Neural cell (in vitro differentiated cells): Measurements from ENCODE around the gene SURF1. TPM values are rescaled to one million over a fixed set of nuclear protein-coding genes. Genes with fewer than 3 reads are reported as not detected.
"Not testable (repeated sequence)": the region's sequence is repeated elsewhere in the genome, so short reads cannot be mapped to it uniquely, and the experiment has no call there.

ENCODE experiments used
- H2AFZ ChIP-seq: fragments of 200-600, 300-800 bp; sonication (generic), shearing (Covaris generic); 2 replicates; pipeline ENCODE4 v1.6.0; 2014; ENCODE audit warnings: low read depth, mild to moderate bottlenecking, antibody characterized with exemption, low read length, moderate library complexity
- H3F3A ChIP-seq: fragments of 200-600 bp; shearing (Covaris generic); 2 replicates; pipeline ENCODE4 v1.6.1; 2016; ENCODE audit warnings: mild to moderate bottlenecking, moderate library complexity, mixed read lengths, antibody characterized with exemption, low read length; ENCODE audit not compliant: insufficient read depth, poor library complexity, severe bottlenecking
- H3K27ac ChIP-seq: fragments of 200-600, 300-800 bp; sonication (generic), shearing (Covaris generic); 2 replicates; pipeline ENCODE4 v1.5.1; 2014; ENCODE audit warnings: mild to moderate bottlenecking, low read length, moderate library complexity
- H3K27me3 ChIP-seq: fragments of 300-800, 200-600 bp; sonication (generic), shearing (Covaris generic); 2 replicates; pipeline ENCODE4 v1.6.0; 2014; ENCODE audit warnings: mild to moderate bottlenecking, low read depth, low read length, moderate library complexity; ENCODE audit not compliant: insufficient read depth
- H3K36me3 ChIP-seq: fragments of 300-800, 200-600 bp; sonication (generic), shearing (Covaris generic); 2 replicates; pipeline ENCODE4 v1.5.1; 2014; ENCODE audit warnings: mild to moderate bottlenecking, antibody characterized with exemption, low read length, moderate library complexity; ENCODE audit not compliant: insufficient read depth
- H3K4me2 ChIP-seq: fragments of 300-800, 200-600 bp; sonication (generic), shearing (Covaris generic); 2 replicates; pipeline ENCODE4 v1.6.0; 2014; ENCODE audit warnings: mild to moderate bottlenecking, low read length
- H3K4me3 ChIP-seq: fragments of 300-800, 200-600 bp; sonication (generic), shearing (Covaris generic); 2 replicates; pipeline ENCODE4 v1.5.1; 2014; ENCODE audit warnings: mild to moderate bottlenecking, low read length, moderate library complexity
- H3K79me2 ChIP-seq: fragments of 200-600 bp; shearing (Covaris generic); replicated peaks from 2 replicates; pipeline ENCODE4 v1.6.0; 2014; ENCODE audit warnings: mild to moderate bottlenecking, low read length, moderate library complexity; ENCODE audit not compliant: insufficient read depth
- H3K9ac ChIP-seq: fragments of 300-800, 200-600 bp; sonication (generic), shearing (Covaris generic); 2 replicates; pipeline ENCODE4 v1.6.1; 2016; ENCODE audit warnings: mild to moderate bottlenecking, low read length, mixed read lengths
- H3K9me2 ChIP-seq: fragments of 200-600 bp; shearing (Covaris generic); 2 replicates; pipeline ENCODE4 v1.6.1; 2016; ENCODE audit warnings: mild to moderate bottlenecking, low read length, mixed read lengths; ENCODE audit not compliant: insufficient read depth
- H3K9me3 ChIP-seq: fragments of 200-600, 300-800 bp; sonication (generic), shearing (Covaris generic); 2 replicates; pipeline ENCODE4 v1.6.1; 2016; ENCODE audit warnings: mild to moderate bottlenecking, mixed run types, low read length, moderate library complexity, mixed read lengths
- H4K20me1 ChIP-seq: fragments of 200-600 bp; shearing (Covaris generic); 2 replicates; pipeline ENCODE4 v1.6.1; 2016; ENCODE audit warnings: mild to moderate bottlenecking, mixed run types; ENCODE audit not compliant: insufficient read depth
- EP300 ChIP-seq: fragments of 450-650 bp; conservative IDR thresholded peaks from 2 replicates; pipeline ENCODE4 v1.6.1; 2014; ENCODE audit warnings: antibody characterized with exemption, mild to moderate bottlenecking, moderate library complexity; ENCODE audit not compliant: poor library complexity, severe bottlenecking
- EZH2 ChIP-seq: fragments of 200-600, 300-800 bp; shearing (Covaris generic), sonication (generic); IDR thresholded peaks from 2 replicates; pipeline ENCODE4 v1.6.1; 2014; ENCODE audit warnings: antibody characterized with exemption, low read length, borderline replicate concordance, mild to moderate bottlenecking; ENCODE audit not compliant: insufficient read depth, poor library complexity, severe bottlenecking
- MXI1 ChIP-seq: fragments of 450-650 bp; conservative IDR thresholded peaks from 2 replicates; pipeline ENCODE4 v1.6.1; 2014; ENCODE audit warnings: antibody characterized with exemption, mild to moderate bottlenecking; ENCODE audit not compliant: poor library complexity, severe bottlenecking
- POLR2AphosphoS5 ChIP-seq: IDR thresholded peaks from 2 replicates; pipeline ENCODE4 v1.6.1; 2012
- RAD21 ChIP-seq: fragments of 450-650 bp; conservative IDR thresholded peaks from 2 replicates; pipeline ENCODE4 v1.6.1; 2014; ENCODE audit warnings: antibody characterized with exemption, mild to moderate bottlenecking, moderate library complexity
- REST ChIP-seq: IDR thresholded peaks from 2 replicates; pipeline ENCODE4 v1.6.1; 2012; ENCODE audit warnings: borderline replicate concordance
- SMC3 ChIP-seq: fragments of 450-650 bp; conservative IDR thresholded peaks from 2 replicates; pipeline ENCODE4 v1.6.1; 2014; ENCODE audit warnings: antibody characterized with exemption, mild to moderate bottlenecking, moderate library complexity; ENCODE audit not compliant: poor library complexity
- TAF1 ChIP-seq: IDR thresholded peaks from 2 replicates; pipeline ENCODE4 v1.6.1; 2012; ENCODE audit warnings: low read depth
- polyA plus RNA-seq: library from polyadenylated mRNA; depleted of rRNA; stranded (reverse); fragments of >200 nt; gene quantifications from 2 replicates; pipeline ENCODE4 v1.2.3, GENCODE V29; 2014
- TF ChIP-seq, protein P1 (sequence below): fragments of 450-650 bp; IDR thresholded peaks from 2 replicates; pipeline ENCODE4 v1.5.1; 2014; ENCODE audit warnings: antibody characterized with exemption, mild to moderate bottlenecking, moderate library complexity; ENCODE audit not compliant: poor library complexity, severe bottlenecking

The SURF1 gene
- polyA plus RNA-seq, 1 donor from 2014 or later, result 32.3 TPM

- Histone ChIP-seq H3K9ac (peak within 1 kb of the TSS; percentile 71), H3K9me3 (no peaks in the 10 kb centered on the region), H3K4me3 (peak within 1 kb of the TSS; percentile 90), H3K4me2 (peak within 1 kb of the TSS; percentile 85), H2AFZ (peak within 1 kb of the TSS; percentile 66), H4K20me1 (no peaks in the 10 kb centered on the region), H3K9me2 (no peaks in the 10 kb centered on the region), H3K79me2 (peaks cover 14% of the 10 kb centered on the region), H3K36me3 (no peaks in the 10 kb centered on the region), H3K27ac (peak within 1 kb of the TSS; percentile 72), H3K27me3 (no peaks in the 10 kb centered on the region), H3F3A (no peaks in the 10 kb centered on the region)
- TF ChIP-seq REST (no peak), TAF1 (peak; percentile 6), POLR2AphosphoS5 (peak; percentile 90), SMC3 (peak; percentile 35), RAD21 (peak; percentile 39), MXI1 (peak; percentile 98), EZH2 (no peak), EP300 (peak; percentile 63)
- TF ChIP-seq, protein P1, sequence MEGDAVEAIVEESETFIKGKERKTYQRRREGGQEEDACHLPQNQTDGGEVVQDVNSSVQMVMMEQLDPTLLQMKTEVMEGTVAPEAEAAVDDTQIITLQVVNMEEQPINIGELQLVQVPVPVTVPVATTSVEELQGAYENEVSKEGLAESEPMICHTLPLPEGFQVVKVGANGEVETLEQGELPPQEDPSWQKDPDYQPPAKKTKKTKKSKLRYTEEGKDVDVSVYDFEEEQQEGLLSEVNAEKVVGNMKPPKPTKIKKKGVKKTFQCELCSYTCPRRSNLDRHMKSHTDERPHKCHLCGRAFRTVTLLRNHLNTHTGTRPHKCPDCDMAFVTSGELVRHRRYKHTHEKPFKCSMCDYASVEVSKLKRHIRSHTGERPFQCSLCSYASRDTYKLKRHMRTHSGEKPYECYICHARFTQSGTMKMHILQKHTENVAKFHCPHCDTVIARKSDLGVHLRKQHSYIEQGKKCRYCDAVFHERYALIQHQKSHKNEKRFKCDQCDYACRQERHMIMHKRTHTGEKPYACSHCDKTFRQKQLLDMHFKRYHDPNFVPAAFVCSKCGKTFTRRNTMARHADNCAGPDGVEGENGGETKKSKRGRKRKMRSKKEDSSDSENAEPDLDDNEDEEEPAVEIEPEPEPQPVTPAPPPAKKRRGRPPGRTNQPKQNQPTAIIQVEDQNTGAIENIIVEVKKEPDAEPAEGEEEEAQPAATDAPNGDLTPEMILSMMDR, result no peak
Observed at GRCh38 chr9:133335924-133336811, 20.1 kb downstream of the SURF1 start, which contains the start of gene SURF6. Gene SURF6 (minus strand): TSS chr9:133336188. CDS start chr9:133336132, 56 bp downstream.

DNA sequence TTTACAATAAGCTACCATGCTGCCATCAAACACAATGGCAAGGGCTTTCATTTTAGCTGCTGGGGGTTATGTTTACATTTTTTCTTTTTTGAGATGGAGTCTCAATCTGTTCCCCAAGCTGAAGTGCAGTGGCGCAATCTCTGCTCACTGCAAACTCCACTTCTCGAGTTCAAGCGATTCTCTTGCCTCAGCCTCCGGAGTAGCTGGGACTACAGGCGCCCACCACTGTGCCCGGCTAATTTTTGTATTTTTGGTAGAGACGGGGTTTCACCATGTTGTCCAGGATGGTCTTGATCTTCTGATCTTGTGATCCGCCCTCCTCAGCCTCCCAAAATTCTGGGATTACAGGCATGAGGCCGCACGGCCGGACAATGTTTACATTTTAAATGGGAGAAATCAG, 21.4 kb downstream of the SURF1 start:
- not testable (repeated sequence) for H3K27ac ChIP-seq, H3K27me3 ChIP-seq, H4K20me1 ChIP-seq, H3K9me3 ChIP-seq, H2AFZ ChIP-seq, H3F3A ChIP-seq, H3K9me2 ChIP-seq, H3K36me3 ChIP-seq
- peak overlapping the region; percentile 64 for H3K4me2 ChIP-seq
- peaks cover 14% of the 10 kb centered on the region for H3K79me2 ChIP-seq
- H3K9ac ChIP-seq, result peak overlapping the region; percentile 71
- peak overlapping the region; percentile 90 for H3K4me3 ChIP-seq
